Stimulated activated CD4-positive, alpha-beta T cell treated with anti-CD3 and anti-CD28 coated beads, TNF-alpha, amount 100 ng/mL, for 48 hours (primary cell): ENCODE results near the gene GALNTL6.

Source experiments
- DNase-seq, 3 donors: peaks; one replicate each; pipeline ENCODE4 v3.0.0-alpha.2; 2020; ENCODE audit warnings: low read depth in 3 of 3

The GALNTL6 gene

GRCh38 chr4:172007889-172008288 lies 194.7 kb downstream of the GALNTL6 start:
- no peak for DNase-seq

- DNase-seq: no peak
Measured at GRCh38 chr4:172009446-172010230, 196.4 kb downstream of the GALNTL6 start.

GRCh38 chr4:172011196-172011595 lies 198.0 kb downstream of the GALNTL6 start:
- DNase-seq: no peak

GRCh38 chr4:172018358-172018757 lies 205.2 kb downstream of the GALNTL6 start:
- no peak for DNase-seq

GRCh38 chr4:172035562-172035961 lies 222.4 kb downstream of the GALNTL6 start:
- DNase-seq: no peak

- no peak for DNase-seq
Measured at GRCh38 chr4:172040766-172041165, 227.6 kb downstream of the GALNTL6 start.

- no peak for DNase-seq
Measured at GRCh38 chr4:172042714-172043114, 229.5 kb downstream of the GALNTL6 start.

- no peak for DNase-seq
Measured at GRCh38 chr4:172045981-172046380, 232.8 kb downstream of the GALNTL6 start.

GRCh38 chr4:172048666-172049065 lies 235.5 kb downstream of the GALNTL6 start:
- DNase-seq: no peak

- no peak for DNase-seq
Measured at GRCh38 chr4:172050911-172051310, 237.7 kb downstream of the GALNTL6 start.

- DNase-seq: no peak
Measured at GRCh38 chr4:172055046-172055445, 241.8 kb downstream of the GALNTL6 start.

- DNase-seq: no peak
Measured at GRCh38 chr4:172055498-172055897, 242.3 kb downstream of the GALNTL6 start.

GRCh38 chr4:172061204-172061603 lies 248.0 kb downstream of the GALNTL6 start:
- DNase-seq: no peak

GRCh38 chr4:172068506-172068905 lies 255.3 kb downstream of the GALNTL6 start:
- DNase-seq: no peak

GRCh38 chr4:172073590-172073989 lies 260.4 kb downstream of the GALNTL6 start:
- no peak for DNase-seq

GRCh38 chr4:172083272-172083671 lies 270.1 kb downstream of the GALNTL6 start:
- DNase-seq: no peak

GRCh38 chr4:172088556-172088955 lies 275.4 kb downstream of the GALNTL6 start:
- DNase-seq: no peak

- no peak for DNase-seq
Measured at GRCh38 chr4:172095161-172095560, 282.0 kb downstream of the GALNTL6 start.

- DNase-seq: no peak
Measured at GRCh38 chr4:172096786-172097185, 283.6 kb downstream of the GALNTL6 start.

GRCh38 chr4:172099376-172099775 lies 286.2 kb downstream of the GALNTL6 start:
- no peak for DNase-seq

GRCh38 chr4:172103456-172103855 lies 290.3 kb downstream of the GALNTL6 start:
- DNase-seq: no peak

GRCh38 chr4:172104539-172104938 lies 291.3 kb downstream of the GALNTL6 start:
- no peak for DNase-seq

GRCh38 chr4:172105918-172106317 lies 292.7 kb downstream of the GALNTL6 start:
- DNase-seq: no peak

- DNase-seq: no peak
Measured at GRCh38 chr4:172109466-172109865, 296.3 kb downstream of the GALNTL6 start.
